Mesenchymal stem cell (in vitro differentiated cells and primary cell): ENCODE results near the gene SLC22A31.
"Not testable (repeated sequence)": the region's sequence is repeated elsewhere in the genome, so short reads cannot be mapped to it uniquely, and the experiment has no call there.

Experiments
- DNase-seq: peaks from one replicate; pipeline ENCODE4 v3.0.0-alpha.2; 2013
- H2AFZ ChIP-seq: one replicate; pipeline ENCODE4 v1.6.1; 2013; ENCODE audit warnings: low read depth, mild to moderate bottlenecking, control low read depth, inconsistent platforms, low read length, moderate library complexity
- H2AK5ac ChIP-seq: 2 replicates; pipeline ENCODE4 v1.6.1; 2013; ENCODE audit warnings: low read length, moderate library complexity, mild to moderate bottlenecking, inconsistent platforms; ENCODE audit not compliant: severe bottlenecking
- H2BK120ac ChIP-seq: one replicate; pipeline ENCODE4 v1.6.1; 2013; ENCODE audit warnings: low read depth, mild to moderate bottlenecking, inconsistent platforms, low read length, moderate library complexity
- H2BK12ac ChIP-seq, 2 experiments: one replicate each; pipeline ENCODE4 v1.6.1; 2013; ENCODE audit warnings: inconsistent platforms in 2 of 2, low read length in 2 of 2, mild to moderate bottlenecking in 2 of 2, moderate library complexity in 2 of 2, control low read depth in 1 of 2
- H2BK15ac ChIP-seq: one replicate; pipeline ENCODE4 v1.6.1; 2013; ENCODE audit warnings: mild to moderate bottlenecking, low read depth, inconsistent platforms; ENCODE audit not compliant: poor library complexity, severe bottlenecking
- H2BK5ac ChIP-seq: 2 replicates; pipeline ENCODE4 v1.6.1; 2013; ENCODE audit warnings: low read depth, mild to moderate bottlenecking, low read length, control low read depth, inconsistent platforms; ENCODE audit not compliant: poor library complexity, severe bottlenecking
- H3K14ac ChIP-seq, 2 experiments: one replicate each; pipeline ENCODE4 v1.6.1; 2013; ENCODE audit warnings: inconsistent platforms in 2 of 2, low read length in 2 of 2, control low read depth in 1 of 2, mild to moderate bottlenecking in 1 of 2, moderate library complexity in 1 of 2
- H3K18ac ChIP-seq, 2 experiments: one replicate each; pipeline ENCODE4 v1.6.1; 2013; ENCODE audit warnings: inconsistent platforms in 2 of 2, low read length in 2 of 2, control low read depth in 1 of 2, low read depth in 1 of 2, mild to moderate bottlenecking in 1 of 2
- H3K23ac ChIP-seq, 2 experiments: one replicate each; pipeline ENCODE4 v1.6.1; 2013; ENCODE audit warnings: inconsistent platforms in 2 of 2, low read length in 2 of 2, mild to moderate bottlenecking in 2 of 2, moderate library complexity in 2 of 2, control low read depth in 1 of 2
- H3K27ac ChIP-seq: 2 replicates; pipeline ENCODE4 v1.5.1; 2013; ENCODE audit warnings: mild to moderate bottlenecking, moderate library complexity, low read length, control low read depth, inconsistent platforms; ENCODE audit not compliant: poor library complexity, severe bottlenecking
- H3K27me3 ChIP-seq, 2 experiments: 2 replicates each; pipeline versions ENCODE4 v1.6.1 to v1.7.0; 2013; ENCODE audit warnings: low read length in 2 of 2, mild to moderate bottlenecking in 2 of 2, moderate library complexity in 2 of 2, control low read depth in 1 of 2, inconsistent platforms in 1 of 2; ENCODE audit not compliant: control insufficient read depth in 1 of 2, insufficient read depth in 1 of 2
- H3K36me3 ChIP-seq, 2 experiments: 2 replicates each; pipeline versions ENCODE4 v1.6.1 to v1.7.0; 2013; ENCODE audit warnings: low read length in 2 of 2, control low read depth in 1 of 2, inconsistent platforms in 1 of 2, low read depth in 1 of 2, mild to moderate bottlenecking in 1 of 2; ENCODE audit not compliant: insufficient read depth in 2 of 2, control insufficient read depth in 1 of 2
- H3K4ac ChIP-seq, 2 experiments: one replicate each; pipeline ENCODE4 v1.6.1; 2013; ENCODE audit warnings: inconsistent platforms in 2 of 2, low read length in 2 of 2, mild to moderate bottlenecking in 2 of 2, moderate library complexity in 2 of 2, control low read depth in 1 of 2, low read depth in 1 of 2
- H3K4me1 ChIP-seq: 2 replicates; pipeline ENCODE4 v1.6.1; 2013; ENCODE audit warnings: low read depth, low read length, control low read depth; ENCODE audit not compliant: control insufficient read depth, insufficient read depth
- H3K4me2 ChIP-seq: 2 replicates; pipeline ENCODE4 v1.6.1; 2013; ENCODE audit warnings: low read length, mild to moderate bottlenecking, inconsistent platforms; ENCODE audit not compliant: poor library complexity, severe bottlenecking
- H3K4me3 ChIP-seq, 2 experiments: 2 replicates each; pipeline versions ENCODE4 v1.5.1 to v1.7.0; 2013; ENCODE audit warnings: low read length in 2 of 2, mild to moderate bottlenecking in 2 of 2, control low read depth in 1 of 2, low read depth in 1 of 2; ENCODE audit not compliant: insufficient read depth in 1 of 2
- H3K79me1 ChIP-seq: replicated peaks from 2 replicates; pipeline ENCODE4 v1.6.1; 2013; ENCODE audit warnings: mild to moderate bottlenecking, control low read depth, low read length, inconsistent platforms; ENCODE audit not compliant: poor library complexity, severe bottlenecking
- H3K9ac ChIP-seq: 2 replicates; pipeline ENCODE4 v1.7.0; 2013; ENCODE audit warnings: mild to moderate bottlenecking, low read length, moderate library complexity
- H3K9me3 ChIP-seq: 2 replicates; pipeline ENCODE4 v1.7.0; 2013; ENCODE audit warnings: mild to moderate bottlenecking, low read length; ENCODE audit not compliant: control insufficient read depth
- H4K8ac ChIP-seq: one replicate; pipeline ENCODE4 v1.6.1; 2013; ENCODE audit warnings: inconsistent platforms, mild to moderate bottlenecking, low read length, moderate library complexity
- H4K91ac ChIP-seq: one replicate; pipeline ENCODE4 v1.6.1; 2013; ENCODE audit warnings: mild to moderate bottlenecking, low read length, inconsistent platforms
- WGBS: methylation state at CpG from one replicate; pipeline ENCODE4 v1.1.7; 2013; ENCODE audit warnings: mixed read lengths; 5-methylcytosine and 5-hydroxymethylcytosine counted together

Gene SLC22A31

DNA sequence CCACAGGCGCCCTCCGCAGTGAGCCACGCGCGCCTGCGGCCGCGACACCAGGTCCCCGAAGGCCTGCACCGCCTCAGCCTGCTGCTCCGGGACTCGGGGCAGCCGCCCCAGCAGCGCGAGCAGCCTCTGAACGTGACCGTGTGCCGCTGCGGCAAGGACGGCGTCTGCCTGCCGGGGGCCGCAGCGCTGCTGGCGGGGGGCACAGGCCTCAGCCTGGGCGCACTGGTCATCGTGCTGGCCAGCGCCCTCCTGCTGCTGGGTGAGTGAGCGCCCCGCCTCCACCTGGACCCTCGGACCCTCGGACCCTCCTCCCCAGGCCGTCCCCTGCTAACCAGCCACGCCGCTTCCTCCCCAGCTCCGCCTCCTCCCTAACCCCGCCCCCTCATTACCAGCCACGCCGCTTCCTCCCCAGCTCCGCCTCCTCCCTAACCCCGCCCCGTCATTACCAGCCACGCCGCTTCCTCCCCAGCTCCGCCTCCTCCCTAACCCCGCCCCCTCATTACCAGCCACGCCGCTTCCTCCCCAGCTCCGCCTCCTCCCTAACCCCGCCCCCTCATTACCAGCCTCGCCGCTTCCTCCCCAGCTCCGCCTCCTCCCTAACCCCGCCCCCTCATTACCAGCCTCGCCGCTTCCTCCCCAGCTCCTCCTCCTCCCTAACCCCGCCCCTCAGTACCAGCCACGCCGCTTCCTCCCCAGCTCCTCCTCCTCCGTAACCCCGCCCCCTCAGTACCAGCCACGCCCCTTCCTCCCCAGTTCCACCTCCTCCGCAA lies 8.0 kb downstream of the SLC22A31 start:
- 3% methylated on average over 55 of the region's 63 CpGs for WGBS
- not testable (repeated sequence) for H3K4ac ChIP-seq, H3K27ac ChIP-seq, H2BK5ac ChIP-seq, H3K79me1 ChIP-seq, H2BK15ac ChIP-seq, H3K9ac ChIP-seq, H3K36me3 ChIP-seq, H3K9me3 ChIP-seq, H2AK5ac ChIP-seq
- H3K4me1 ChIP-seq: peaks cover 12% of the 10 kb centered on the region
- H2BK120ac ChIP-seq: peak overlapping the region; percentile 81
- H2BK12ac ChIP-seq: peak overlapping the region in 1 of 2 experiments; percentile 30
- H4K91ac ChIP-seq: peak overlapping the region; percentile 61
- peak overlapping the region in 1 of 2 experiments; percentile 26 for H3K23ac ChIP-seq
- H3K4me3 ChIP-seq: peak overlapping the region; percentile 60 to 70
- peak overlapping the region in 1 of 2 experiments; percentile 83 for H3K14ac ChIP-seq
- peak overlapping the region; percentile 79 for H2AFZ ChIP-seq
- peaks cover 0 to 34% of the 10 kb centered on the region in 2 experiments for H3K27me3 ChIP-seq
- peak overlapping the region; percentile 98 for H3K4me2 ChIP-seq
- peak overlapping the region; percentile 80 to 92 for H3K18ac ChIP-seq
- peak; percentile 92 for DNase-seq
- H4K8ac ChIP-seq: peak overlapping the region; percentile 96

DNA sequence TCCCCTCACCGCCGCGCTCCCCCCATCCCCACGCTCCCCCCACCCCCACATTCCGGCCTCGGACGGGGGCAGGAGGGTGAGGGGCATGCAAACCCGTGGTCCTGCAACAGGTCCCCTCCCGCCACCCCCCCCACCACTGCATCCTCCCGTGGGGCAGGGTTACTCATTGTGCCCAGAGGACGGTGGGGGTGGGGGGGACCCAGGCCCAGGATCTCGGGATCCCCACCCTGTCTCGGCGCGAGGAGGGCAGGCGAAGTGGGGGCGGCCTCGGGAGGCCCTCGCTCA lies 8.5 kb downstream of the SLC22A31 start:
- Histone ChIP-seq H3K27ac (no peak overlapping the region), H2AFZ (peak overlapping the region; percentile 79), H3K4ac (no peak overlapping the region), H3K36me3 (peaks cover 0 to under 1% of the 10 kb centered on the region in 2 experiments), H2BK120ac (peak overlapping the region; percentile 81), H4K91ac (peak overlapping the region; percentile 61), H3K23ac (peak overlapping the region in 1 of 2 experiments; percentile 26), H3K9ac (no peak overlapping the region), H2BK12ac (peak overlapping the region in 1 of 2 experiments; percentile 30), H3K9me3 (no peaks in the 10 kb centered on the region), H4K8ac (peak overlapping the region; percentile 96), H2BK15ac (no peak overlapping the region), H3K4me3 (peak overlapping the region; percentile 60 to 70), H3K27me3 (peaks cover 0 to 31% of the 10 kb centered on the region in 2 experiments), H2BK5ac (no peak overlapping the region), H2AK5ac (no peak overlapping the region), H3K79me1 (no peaks in the 10 kb centered on the region), H3K4me2 (peak overlapping the region; percentile 98), H3K14ac (peak overlapping the region in 1 of 2 experiments; percentile 83), H3K18ac (peak overlapping the region; percentile 80 to 92), H3K4me1 (peaks cover 12% of the 10 kb centered on the region)
- 14% methylated on average over 9 of the region's 19 CpGs for WGBS
- no peak for DNase-seq

DNA sequence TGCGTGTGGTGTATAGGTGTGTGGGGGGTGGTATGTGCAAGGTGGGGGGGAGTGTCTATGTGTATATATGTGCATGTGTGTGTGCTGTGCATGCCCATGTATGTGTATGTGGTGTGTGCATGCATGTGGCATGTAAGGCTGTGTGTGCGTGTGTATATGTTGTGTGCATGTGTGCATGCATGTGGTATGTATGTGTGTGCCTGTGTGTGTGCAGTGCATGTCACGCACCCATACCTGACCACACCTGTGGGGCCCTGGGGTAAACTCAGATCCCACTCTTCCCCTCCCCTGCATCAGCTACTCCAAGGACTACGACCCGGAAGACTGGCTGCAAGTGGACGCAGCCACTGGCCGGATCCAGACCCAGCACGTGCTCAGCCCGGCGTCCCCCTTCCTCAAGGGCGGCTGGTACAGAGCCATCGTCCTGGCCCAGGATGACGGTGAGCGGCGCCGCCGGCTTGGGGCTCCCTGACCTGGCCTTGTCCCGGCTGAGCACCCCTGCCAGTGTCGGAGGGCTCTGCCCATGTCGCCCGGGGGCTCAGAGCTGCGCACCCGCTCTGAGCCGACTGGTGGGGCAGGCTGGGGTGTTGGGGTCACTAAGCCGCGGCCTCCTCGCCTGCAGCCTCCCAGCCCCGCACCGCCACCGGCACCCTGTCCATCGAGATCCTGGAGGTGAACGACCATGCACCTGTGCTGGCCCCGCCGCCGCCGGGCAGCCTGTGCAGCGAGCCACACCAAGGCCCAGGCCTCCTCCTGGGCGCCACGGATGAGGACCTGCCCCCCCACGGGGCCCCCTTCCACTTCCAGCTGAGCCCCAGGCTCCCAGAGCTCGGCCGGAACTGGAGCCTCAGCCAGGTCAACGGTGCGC lies 9.1 kb downstream of the SLC22A31 start:
- Histone ChIP-seq H3K9ac (no peak overlapping the region), H3K27ac (no peak overlapping the region), H2AK5ac (no peak overlapping the region), H2BK120ac (no peak overlapping the region), H4K91ac (no peak overlapping the region), H3K27me3 (peaks cover 0 to 31% of the 10 kb centered on the region in 2 experiments), H3K23ac (no peak overlapping the region), H3K4ac (no peak overlapping the region), H2BK5ac (no peak overlapping the region), H2BK12ac (no peak overlapping the region), H3K79me1 (no peaks in the 10 kb centered on the region), H3K4me2 (peak overlapping the region; percentile 16), H4K8ac (no peak overlapping the region), H3K4me1 (peaks cover 12% of the 10 kb centered on the region), H3K36me3 (no peaks in the 10 kb centered on the region), H2BK15ac (no peak overlapping the region), H3K18ac (no peak overlapping the region), H3K9me3 (no peaks in the 10 kb centered on the region), H3K14ac (no peak overlapping the region), H2AFZ (no peak overlapping the region), H3K4me3 (peak overlapping the region in 1 of 2 experiments; percentile 14)
- no peak for DNase-seq
- 87% methylated on average over 37 of the region's 44 CpGs for WGBS
